H1 (cell line): ENCODE results near the gene PHF8. TPM values are rescaled to one million over a fixed set of nuclear protein-coding genes. Genes with fewer than 3 reads are reported as not detected.

Experiments
- CTCF ChIA-PET: fragments of 300-600 bp; sonication (Branson Sonifier 250); formaldehyde crosslinking; loops from one replicate; lab custom pipeline; 2021; ENCODE audit not compliant: partially characterized antibody; lab: Charles Lee
- POLR2A ChIA-PET: fragments of 300-600 bp; sonication (Branson Sonifier 250); formaldehyde crosslinking; loops from one replicate; lab custom pipeline; 2021; ENCODE audit warnings: inconsistent platforms; ENCODE audit not compliant: partially characterized antibody; lab: Charles Lee
- DNase-seq, 2 experiments: peaks; one replicate each; pipeline versions ENCODE4 v3.0.0 to v3.0.0-alpha.2; 2010 to 2022; ENCODE audit warnings: low spot score in 2 of 2, low read depth in 1 of 2, mixed read lengths in 1 of 2
- FAIRE-seq: peaks from 2 replicates; lab custom pipeline; 2011; peaks lifted over from hg19 to GRCh38; lab: Jason Lieb, UNC
- H2AFZ ChIP-seq: 2 replicates; pipeline ENCODE4 v1.8.1; 2012; ENCODE audit warnings: low read length, inconsistent platforms
- H2AK5ac ChIP-seq: 2 replicates; pipeline ENCODE4 v1.6.1; 2013; ENCODE audit warnings: low read depth, low read length
- H2BK120ac ChIP-seq: replicated peaks from 2 replicates; pipeline ENCODE3; 2013; ENCODE audit warnings: low read depth, low read length, inconsistent platforms
- H2BK12ac ChIP-seq: 2 replicates; pipeline ENCODE4 v1.6.1; 2013; ENCODE audit warnings: low read depth, low read length
- H2BK15ac ChIP-seq: 2 replicates; pipeline ENCODE4 v1.6.1; 2013; ENCODE audit warnings: low read length
- H2BK20ac ChIP-seq: 2 replicates; pipeline ENCODE4 v1.6.1; 2013; ENCODE audit warnings: low read length
- H2BK5ac ChIP-seq: 2 replicates; pipeline ENCODE4 v1.6.1; 2013; ENCODE audit warnings: low read depth, low read length
- H3K14ac ChIP-seq: 2 replicates; pipeline ENCODE4 v1.6.1; 2013; ENCODE audit warnings: inconsistent platforms; ENCODE audit not compliant: insufficient read length
- H3K18ac ChIP-seq: 2 replicates; pipeline ENCODE4 v1.6.1; 2013; ENCODE audit warnings: low read length; ENCODE audit errors: extremely low read depth
- H3K23ac ChIP-seq: 2 replicates; pipeline ENCODE4 v1.6.1; 2013; ENCODE audit warnings: inconsistent platforms; ENCODE audit not compliant: insufficient read length
- H3K23me2 ChIP-seq: 2 replicates; pipeline ENCODE4 v1.6.1; 2013; ENCODE audit warnings: low read depth, low read length
- H3K27ac ChIP-seq: 2 replicates; pipeline ENCODE4 v1.6.1; 2011; ENCODE audit warnings: low read depth, low read length, inconsistent platforms
- H3K27me3 ChIP-seq, 4 experiments: replicated peaks in 1 of 4; 1 replicate in 1 of 4; 2 replicates in 3 of 4; pipeline versions ENCODE4 v1.6.1 to v1.8.1; 2011 to 2013; ENCODE audit warnings: low read length in 3 of 4, mild to moderate bottlenecking in 3 of 4, inconsistent platforms in 2 of 4, mixed read lengths in 2 of 4, moderate library complexity in 1 of 4; ENCODE audit not compliant: control insufficient read depth in 3 of 4, insufficient read depth in 3 of 4; ENCODE audit errors: extremely low read depth in 1 of 4
- H3K36me3 ChIP-seq, 4 experiments: 2 replicates each; pipeline versions ENCODE4 v1.6.1 to v1.8.1; 2011 to 2013; ENCODE audit warnings: mild to moderate bottlenecking in 4 of 4, low read length in 3 of 4, moderate library complexity in 2 of 4, control low read depth in 1 of 4, inconsistent platforms in 1 of 4; ENCODE audit not compliant: insufficient read depth in 4 of 4, control insufficient read depth in 2 of 4
- H3K4ac ChIP-seq: replicated peaks from 2 replicates; pipeline ENCODE3; 2013; ENCODE audit warnings: low read length, low read depth, mixed read lengths, inconsistent platforms; ENCODE audit not compliant: insufficient read length
- H3K4me1 ChIP-seq, 4 experiments: replicated peaks in 1 of 4; 1 replicate in 1 of 4; 2 replicates in 3 of 4; pipeline versions ENCODE4 v1.6.1 to v1.8.1; 2011 to 2013; ENCODE audit warnings: low read length in 3 of 4, inconsistent platforms in 2 of 4, mixed read lengths in 1 of 4; ENCODE audit not compliant: insufficient read depth in 4 of 4, control insufficient read depth in 3 of 4
- H3K4me2 ChIP-seq, 2 experiments: 2 replicates each; pipeline versions ENCODE4 v1.6.1 to v1.8.1; 2011 to 2013; ENCODE audit warnings: low read depth in 2 of 2, low read length in 2 of 2, control low read depth in 1 of 2, inconsistent platforms in 1 of 2, mild to moderate bottlenecking in 1 of 2; ENCODE audit not compliant: insufficient read depth in 1 of 2
- H3K4me3 ChIP-seq, 4 experiments: fragments of 200-600, 300-600 bp in 1 of 4; sonication (generic), shearing (Covaris generic), sonication (Bioruptor Twin) in 1 of 4; 2 replicates each; pipeline versions ENCODE4 v1.5.1 to v1.8.1; 2011 to 2016; ENCODE audit warnings: low read length in 4 of 4, low read depth in 3 of 4, control low read depth in 2 of 4, inconsistent platforms in 2 of 4, mild to moderate bottlenecking in 2 of 4, mixed read lengths in 1 of 4, moderate library complexity in 1 of 4; ENCODE audit not compliant: insufficient read depth in 2 of 4; ENCODE audit errors: extremely low read depth in 1 of 4
- H3K56ac ChIP-seq: replicated peaks from 2 replicates; pipeline ENCODE3; 2013; ENCODE audit warnings: low read depth, mild to moderate bottlenecking, mixed read lengths, low read length, inconsistent platforms; ENCODE audit not compliant: insufficient read length
- H3K79me1 ChIP-seq: 2 replicates; pipeline ENCODE4 v1.6.1; 2013; ENCODE audit warnings: low read depth, low read length, control low read depth
- H3K79me2 ChIP-seq, 2 experiments: 2 replicates each; pipeline versions ENCODE4 v1.6.1 to v1.8.1; 2012 to 2013; ENCODE audit warnings: low read length in 2 of 2, mild to moderate bottlenecking in 2 of 2, inconsistent platforms in 1 of 2; ENCODE audit not compliant: insufficient read depth in 2 of 2, control insufficient read depth in 1 of 2
- H3K9ac ChIP-seq, 4 experiments: replicated peaks in 1 of 4; 1 replicate in 1 of 4; 2 replicates in 3 of 4; pipeline versions ENCODE4 v1.6.1 to v1.8.1; 2011 to 2013; ENCODE audit warnings: low read depth in 3 of 4, low read length in 3 of 4, control low read depth in 2 of 4, mild to moderate bottlenecking in 2 of 4, moderate library complexity in 2 of 4, inconsistent platforms in 1 of 4; ENCODE audit errors: extremely low read depth in 1 of 4
- H3K9me3 ChIP-seq, 2 experiments: 2 replicates each; pipeline versions ENCODE4 v1.6.1 to v1.8.1; 2012 to 2013; ENCODE audit warnings: mild to moderate bottlenecking in 2 of 2, moderate library complexity in 2 of 2, control low read depth in 1 of 2, inconsistent platforms in 1 of 2, low read depth in 1 of 2, low read length in 1 of 2, mixed read lengths in 1 of 2; ENCODE audit not compliant: insufficient read depth in 2 of 2
- H4K20me1 ChIP-seq, 2 experiments: replicated peaks in 1 of 2; 2 replicates each; pipeline versions ENCODE3 to v1.8.1; 2011 to 2013; ENCODE audit warnings: inconsistent platforms in 2 of 2, low read length in 2 of 2, mild to moderate bottlenecking in 1 of 2; ENCODE audit not compliant: insufficient read depth in 2 of 2, control insufficient read depth in 1 of 2
- H4K5ac ChIP-seq: 2 replicates; pipeline ENCODE4 v1.6.1; 2013; ENCODE audit warnings: low read length, low read depth, mixed read lengths, inconsistent platforms; ENCODE audit not compliant: insufficient read length
- H4K8ac ChIP-seq: 2 replicates; pipeline ENCODE4 v1.8.0; 2013; ENCODE audit warnings: mild to moderate bottlenecking, moderate library complexity, low read length, inconsistent platforms; ENCODE audit not compliant: insufficient read depth; ENCODE audit errors: extremely low read depth
- H4K91ac ChIP-seq: replicated peaks from 2 replicates; pipeline ENCODE3; 2013; ENCODE audit warnings: low read length, mixed read lengths, inconsistent platforms; ENCODE audit not compliant: insufficient read length
- ASH2L ChIP-seq: fragments of 200-600, 300-600 bp; sonication (generic); IDR thresholded peaks from one replicate; pipeline ENCODE4 v1.7.1; 2017; ENCODE audit warnings: low read length
- JUN ChIP-seq: IDR thresholded peaks from 2 replicates; pipeline ENCODE4 v1.6.1; 2011; ENCODE audit warnings: low read depth, mild to moderate bottlenecking, improper control_type of control experiment, low read length
- MAFK ChIP-seq: IDR thresholded peaks from 2 replicates; pipeline ENCODE4 v1.6.1; 2012; ENCODE audit warnings: low read depth, mild to moderate bottlenecking, improper control_type of control experiment, low read length
- NANOG ChIP-seq: IDR thresholded peaks from 2 replicates; pipeline ENCODE4 v1.6.1; 2011; ENCODE audit warnings: low read length, low read depth, mild to moderate bottlenecking, inconsistent platforms; ENCODE audit not compliant: insufficient read depth, poor library complexity, severe bottlenecking
- POLR2AphosphoS5 ChIP-seq: IDR thresholded peaks from 2 replicates; pipeline ENCODE4 v1.6.1; 2011; ENCODE audit warnings: low read depth, low read length
- RBBP5 ChIP-seq: IDR thresholded peaks from 2 replicates; pipeline ENCODE4 v1.7.1; 2012; ENCODE audit warnings: low read depth, mild to moderate bottlenecking, inconsistent platforms, low read length, moderate library complexity, borderline replicate concordance
- RFX5 ChIP-seq: IDR thresholded peaks from 2 replicates; pipeline ENCODE4 v1.6.1; 2011; ENCODE audit warnings: low read depth, low read length, improper control_type of control experiment, borderline replicate concordance
- SIX5 ChIP-seq: IDR thresholded peaks from 2 replicates; pipeline ENCODE4 v1.6.1; 2011; ENCODE audit warnings: mild to moderate bottlenecking, low read depth, low read length
- SP4 ChIP-seq: IDR thresholded peaks from 2 replicates; pipeline ENCODE4 v1.6.1; 2012; ENCODE audit warnings: low read length, inconsistent platforms
- ZNF274 ChIP-seq: IDR thresholded peaks from 2 replicates; pipeline ENCODE4 v1.7.0; 2012; ENCODE audit warnings: low read length, borderline replicate concordance; ENCODE audit errors: extremely low read depth
- WGBS, 2 experiments: shearing (Covaris generic) in 1 of 2; methylation state at CpG; one replicate each; pipeline versions ENCODE4 v1.1.6 to v1.1.7; 2013 to 2015; ENCODE audit warnings: low lambda C conversion rate in 2 of 2, mixed read lengths in 2 of 2, inconsistent platforms in 1 of 2, low coverage in 1 of 2, missing lambda C conversion rate in 1 of 2; ENCODE audit not compliant: insufficient replicate concordance in 2 of 2, insufficient coverage in 1 of 2, insufficient read length in 1 of 2; ENCODE audit errors: extremely low coverage in 1 of 2, missing lambda C conversion rate in 1 of 2; 5-methylcytosine and 5-hydroxymethylcytosine counted together
- polyA plus RNA-seq, 7 experiments: library from polyadenylated mRNA; depleted of rRNA in 3 of 7; stranded (reverse) in 5 of 7; unstranded in 2 of 7; fragments of >200 nt in 5 of 7; fragments of 200-250 nt in 2 of 7; gene quantifications; 1 replicate in 5 of 7; 2 replicates in 1 of 7; 4 replicates in 1 of 7; pipeline versions ENCODE4 v1.2.1 to v1.2.3, GENCODE V29; 2011 to 2013; ENCODE audit warnings: missing spikeins in 2 of 7, mixed read lengths in 2 of 7
- total RNA-seq: library from RNA; stranded (reverse); fragmentation: NEBNext Ultra II Directional; extraction: Animal tissue kit (Norgen Biotek cat#: 25700); gene quantifications from 2 replicates; pipeline ENCODE4 v1.2.1, GENCODE V29; 2021
- TF ChIP-seq, protein P1 (sequence below): IDR thresholded peaks from 2 replicates; pipeline ENCODE4 v1.6.1; 2011; ENCODE audit warnings: low read length, improper control_type of control experiment
- TF ChIP-seq, protein P2 (sequence below), 3 experiments: IDR thresholded peaks; 1 replicate in 2 of 3; 2 replicates in 1 of 3; pipeline versions ENCODE4 v1.5.1 to v1.6.1; 2011; ENCODE audit warnings: low read length in 3 of 3, mild to moderate bottlenecking in 3 of 3, inconsistent platforms in 2 of 3, low read depth in 1 of 3, moderate library complexity in 1 of 3; ENCODE audit not compliant: insufficient read depth in 1 of 3; ENCODE audit errors: control extremely low read depth in 1 of 3

Gene PHF8
- total and polyA plus RNA-seq, 2 of the 8 experiments (the other 6 are each of a cell fraction or from before 2014, with no cell fraction given): 14.6 to 27.6 TPM

DNA sequence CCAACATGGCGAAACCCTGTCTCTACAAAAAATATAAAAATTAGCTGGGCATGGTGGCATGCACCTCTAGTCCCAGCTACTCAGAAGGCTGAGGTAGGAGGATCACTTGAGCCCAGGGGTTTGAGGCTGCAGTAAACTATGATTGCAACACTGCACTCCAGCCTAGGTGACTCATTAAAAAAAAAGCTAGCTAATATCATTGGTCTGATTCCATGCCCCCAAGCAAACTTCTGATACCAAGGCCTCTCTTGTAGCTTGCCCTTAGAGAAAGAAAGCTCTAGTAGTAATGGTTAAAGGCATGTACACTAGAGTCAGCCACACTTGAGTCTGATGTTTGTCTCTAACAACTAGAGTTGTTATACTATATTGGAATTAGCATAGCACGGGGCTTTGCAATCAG lies 32.6 kb upstream of the PHF8 start:
- FAIRE-seq (no peak), DNase-seq (no peak)
- Histone ChIP-seq H3K23me2 (no peaks in the 10 kb centered on the region), H2BK12ac (no peak overlapping the region), H2BK120ac (no peak overlapping the region), H4K5ac (no peak overlapping the region), H4K8ac (no peak overlapping the region), H3K36me3 (no peaks in the 10 kb centered on the region), H3K27me3 (no peaks in the 10 kb centered on the region), H3K4ac (no peak overlapping the region), H3K27ac (no peak overlapping the region), H3K79me1 (no peaks in the 10 kb centered on the region), H3K56ac (no peak overlapping the region), H3K79me2 (no peaks in the 10 kb centered on the region), H2AK5ac (no peak overlapping the region), H2BK20ac (no peak overlapping the region), H4K20me1 (no peaks in the 10 kb centered on the region), H3K4me3 (no peak overlapping the region), H4K91ac (no peak overlapping the region), H3K9me3 (no peaks in the 10 kb centered on the region), H3K23ac (no peak overlapping the region), H3K9ac (no peak overlapping the region), H3K4me1 (no peaks in the 10 kb centered on the region), H3K4me2 (no peak overlapping the region), H2BK15ac (no peak overlapping the region), H2BK5ac (no peak overlapping the region), H3K14ac (no peak overlapping the region), H2AFZ (no peak overlapping the region), H3K18ac (no peak overlapping the region)
- TF ChIP-seq POLR2AphosphoS5 (no peak), MAFK (no peak), SIX5 (no peak), ZNF274 (no peak), RBBP5 (no peak), SP4 (no peak), JUN (no peak), NANOG (no peak), ASH2L (no peak), RFX5 (no peak)
- TF ChIP-seq, protein P1, sequence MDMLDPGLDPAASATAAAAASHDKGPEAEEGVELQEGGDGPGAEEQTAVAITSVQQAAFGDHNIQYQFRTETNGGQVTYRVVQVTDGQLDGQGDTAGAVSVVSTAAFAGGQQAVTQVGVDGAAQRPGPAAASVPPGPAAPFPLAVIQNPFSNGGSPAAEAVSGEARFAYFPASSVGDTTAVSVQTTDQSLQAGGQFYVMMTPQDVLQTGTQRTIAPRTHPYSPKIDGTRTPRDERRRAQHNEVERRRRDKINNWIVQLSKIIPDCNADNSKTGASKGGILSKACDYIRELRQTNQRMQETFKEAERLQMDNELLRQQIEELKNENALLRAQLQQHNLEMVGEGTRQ: no peak
- TF ChIP-seq, protein P2, sequence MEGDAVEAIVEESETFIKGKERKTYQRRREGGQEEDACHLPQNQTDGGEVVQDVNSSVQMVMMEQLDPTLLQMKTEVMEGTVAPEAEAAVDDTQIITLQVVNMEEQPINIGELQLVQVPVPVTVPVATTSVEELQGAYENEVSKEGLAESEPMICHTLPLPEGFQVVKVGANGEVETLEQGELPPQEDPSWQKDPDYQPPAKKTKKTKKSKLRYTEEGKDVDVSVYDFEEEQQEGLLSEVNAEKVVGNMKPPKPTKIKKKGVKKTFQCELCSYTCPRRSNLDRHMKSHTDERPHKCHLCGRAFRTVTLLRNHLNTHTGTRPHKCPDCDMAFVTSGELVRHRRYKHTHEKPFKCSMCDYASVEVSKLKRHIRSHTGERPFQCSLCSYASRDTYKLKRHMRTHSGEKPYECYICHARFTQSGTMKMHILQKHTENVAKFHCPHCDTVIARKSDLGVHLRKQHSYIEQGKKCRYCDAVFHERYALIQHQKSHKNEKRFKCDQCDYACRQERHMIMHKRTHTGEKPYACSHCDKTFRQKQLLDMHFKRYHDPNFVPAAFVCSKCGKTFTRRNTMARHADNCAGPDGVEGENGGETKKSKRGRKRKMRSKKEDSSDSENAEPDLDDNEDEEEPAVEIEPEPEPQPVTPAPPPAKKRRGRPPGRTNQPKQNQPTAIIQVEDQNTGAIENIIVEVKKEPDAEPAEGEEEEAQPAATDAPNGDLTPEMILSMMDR (IDR thresholded peaks at IDR 0.05; ENCODE audit: control extremely low read depth in 1 of 3, insufficient read depth in 1 of 3, low read depth in 1 of 3, low read length in 3 of 3): no peak
- POLR2A ChIA-PET: no interaction called here
- CTCF ChIA-PET: no interaction called here
- 83% methylated on average over 2 of the region's 2 CpGs; no CpG with 5 or more reads in 1 of the 2 experiments for WGBS, 2 experiments
